OCI-LY7 (cell line): ENCODE results near the gene YAE1. TPM values are rescaled to one million over a fixed set of nuclear protein-coding genes. Genes with fewer than 3 reads are reported as not detected.
A peak's percentile ranks its signal among the peaks of the same experiment; 100 is the strongest.

Source experiments
- BruUV-seq: library from RNA; stranded (reverse); fragments of 400-500 nt; replicated peaks from 2 replicates; lab custom pipeline; 2021; lab: Mats Ljungman, UMichigan
- CTCF ChIA-PET: fragments of 300-600 bp; sonication (Branson Sonifier 250); formaldehyde crosslinking; loops from one replicate; lab custom pipeline; 2022; ENCODE audit warnings: antibody characterized with exemption; ENCODE audit not compliant: unreplicated experiment; lab: Charles Lee
- POLR2A ChIA-PET: fragments of 300-600 bp; sonication (Branson Sonifier 250); formaldehyde crosslinking; loops from one replicate; lab custom pipeline; 2022; ENCODE audit warnings: antibody characterized with exemption; lab: Charles Lee
- DNase-seq: peaks from one replicate; pipeline ENCODE4 v3.0.0-alpha.2; 2015; ENCODE audit warnings: low spot score
- H2AFZ ChIP-seq: fragments of 200-600 bp; sonication (generic), shearing (Covaris generic); 2 replicates; pipeline ENCODE4 v1.6.1; 2014; ENCODE audit warnings: mild to moderate bottlenecking, antibody characterized with exemption, low read length, moderate library complexity
- H3K27ac ChIP-seq: fragments of 200-600 bp; sonication (generic); 2 replicates; pipeline ENCODE4 v1.5.1; 2014; ENCODE audit warnings: mixed run types, low read depth, mild to moderate bottlenecking, moderate library complexity, low read length, inconsistent platforms; ENCODE audit not compliant: poor library complexity, severe bottlenecking
- H3K36me3 ChIP-seq: fragments of 200-600 bp; sonication (generic); 2 replicates; pipeline ENCODE4 v1.6.1; 2014; ENCODE audit warnings: mild to moderate bottlenecking, antibody characterized with exemption, low read length, moderate library complexity, mixed read lengths; ENCODE audit not compliant: insufficient read depth
- H3K4me1 ChIP-seq: fragments of 200-600 bp; sonication (generic); 2 replicates; pipeline ENCODE4 v1.5.1; 2014; ENCODE audit warnings: mild to moderate bottlenecking, low read length; ENCODE audit not compliant: insufficient read depth, poor library complexity, severe bottlenecking
- H3K4me2 ChIP-seq: fragments of 200-600 bp; sonication (generic); 2 replicates; pipeline ENCODE4 v1.6.1; 2014; ENCODE audit warnings: mild to moderate bottlenecking, low read length
- H3K4me3 ChIP-seq: fragments of 200-600 bp; sonication (generic); 2 replicates; pipeline ENCODE4 v1.5.1; 2014; ENCODE audit warnings: mild to moderate bottlenecking, low read depth, low read length; ENCODE audit not compliant: poor library complexity, severe bottlenecking
- H3K79me2 ChIP-seq: fragments of 200-600 bp; sonication (generic); 2 replicates; pipeline ENCODE4 v1.6.1; 2016; ENCODE audit warnings: low read depth, mild to moderate bottlenecking, low read length, moderate library complexity, mixed read lengths; ENCODE audit not compliant: insufficient read depth
- H3K9me2 ChIP-seq: fragments of 200-600 bp; sonication (generic); 2 replicates; pipeline ENCODE4 v1.6.1; 2016; ENCODE audit warnings: mild to moderate bottlenecking, low read length, mixed read lengths; ENCODE audit not compliant: insufficient read depth
- H3K9me3 ChIP-seq: fragments of 200-600 bp; sonication (generic); 2 replicates; pipeline ENCODE4 v1.6.1; 2014; ENCODE audit warnings: mild to moderate bottlenecking, mixed run types, low read length, mixed read lengths
- H4K20me1 ChIP-seq: fragments of 200-600 bp; sonication (generic); 2 replicates; pipeline ENCODE4 v1.6.1; 2014; ENCODE audit warnings: mild to moderate bottlenecking, antibody characterized with exemption, low read length, moderate library complexity, mixed read lengths; ENCODE audit not compliant: insufficient read depth
- EZH2phosphoT487 ChIP-seq: fragments of 200-600 bp; sonication (generic); IDR thresholded peaks from 2 replicates; pipeline ENCODE4 v1.6.1; 2018; ENCODE audit warnings: low read depth, borderline replicate concordance, mild to moderate bottlenecking, mixed run types, antibody characterized with exemption, low read length, moderate library complexity, mixed read lengths
- intact Hi-C: fragments of 100-400 bp; cut with micrococcal nuclease; formaldehyde crosslinking; loops from one replicate; pipeline ENCODE4 v1.10.0; 2022; ENCODE audit not compliant: unreplicated experiment
- total RNA-seq, 2 experiments: library from RNA; depleted of rRNA in 1 of 2; stranded (reverse); fragments of >200 nt in 1 of 2; shearing (Covaris generic) in 1 of 2; gene quantifications; 2 replicates each; pipeline ENCODE4 v1.2.3, GENCODE V29; 2014 to 2022
- TF ChIP-seq, protein P1 (sequence below): fragments of 200-600 bp; sonication (generic); conservative IDR thresholded peaks from 2 replicates; pipeline ENCODE4 v1.5.1; 2014; ENCODE audit warnings: mild to moderate bottlenecking, antibody characterized with exemption, low read length, moderate library complexity, mixed read lengths

YAE1 gene
- total RNA-seq, 2 experiments from 2014 or later: 17.3 to 37.5 TPM

DNA sequence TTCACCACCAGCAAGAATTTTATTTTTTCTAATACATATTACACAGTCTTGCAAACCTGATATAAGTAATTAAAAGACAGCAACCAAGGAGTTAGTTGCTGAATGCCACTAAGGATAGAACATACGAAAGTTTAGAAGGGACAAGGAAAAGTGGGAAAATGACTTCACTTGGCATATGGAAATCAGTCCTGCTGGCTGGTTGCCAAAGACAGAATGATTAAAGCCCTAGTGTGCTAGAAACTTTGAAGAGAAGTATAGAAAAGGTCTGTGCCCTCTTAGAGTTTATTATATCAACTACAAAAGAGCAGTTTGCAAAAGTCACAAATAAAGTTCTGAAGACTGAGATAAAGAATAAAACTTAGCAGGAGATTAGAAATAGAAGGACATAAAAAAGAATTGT is 5.8 kb upstream of the YAE1 start:
- H3K9me2 ChIP-seq: no peaks in the 10 kb centered on the region
- no peaks in the 10 kb centered on the region for H3K9me3 ChIP-seq
- POLR2A ChIA-PET: no interaction called here
- H3K4me3 ChIP-seq: no peak overlapping the region
- H3K36me3 ChIP-seq: no peaks in the 10 kb centered on the region
- peaks cover 1% of the 10 kb centered on the region for H3K4me1 ChIP-seq
- BruUV-seq: no TSS peak
- H3K79me2 ChIP-seq: no peaks in the 10 kb centered on the region
- H3K27ac ChIP-seq: no peak overlapping the region
- no peak for DNase-seq
- H2AFZ ChIP-seq: no peak overlapping the region
- no peaks in the 10 kb centered on the region for H4K20me1 ChIP-seq
- TF ChIP-seq, protein P1, sequence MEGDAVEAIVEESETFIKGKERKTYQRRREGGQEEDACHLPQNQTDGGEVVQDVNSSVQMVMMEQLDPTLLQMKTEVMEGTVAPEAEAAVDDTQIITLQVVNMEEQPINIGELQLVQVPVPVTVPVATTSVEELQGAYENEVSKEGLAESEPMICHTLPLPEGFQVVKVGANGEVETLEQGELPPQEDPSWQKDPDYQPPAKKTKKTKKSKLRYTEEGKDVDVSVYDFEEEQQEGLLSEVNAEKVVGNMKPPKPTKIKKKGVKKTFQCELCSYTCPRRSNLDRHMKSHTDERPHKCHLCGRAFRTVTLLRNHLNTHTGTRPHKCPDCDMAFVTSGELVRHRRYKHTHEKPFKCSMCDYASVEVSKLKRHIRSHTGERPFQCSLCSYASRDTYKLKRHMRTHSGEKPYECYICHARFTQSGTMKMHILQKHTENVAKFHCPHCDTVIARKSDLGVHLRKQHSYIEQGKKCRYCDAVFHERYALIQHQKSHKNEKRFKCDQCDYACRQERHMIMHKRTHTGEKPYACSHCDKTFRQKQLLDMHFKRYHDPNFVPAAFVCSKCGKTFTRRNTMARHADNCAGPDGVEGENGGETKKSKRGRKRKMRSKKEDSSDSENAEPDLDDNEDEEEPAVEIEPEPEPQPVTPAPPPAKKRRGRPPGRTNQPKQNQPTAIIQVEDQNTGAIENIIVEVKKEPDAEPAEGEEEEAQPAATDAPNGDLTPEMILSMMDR: no peak
- no peak for TF ChIP-seq EZH2phosphoT487
- H3K4me2 ChIP-seq: no peak overlapping the region
- intact Hi-C loops: no loop called here
- CTCF ChIA-PET: no interaction called here

DNA sequence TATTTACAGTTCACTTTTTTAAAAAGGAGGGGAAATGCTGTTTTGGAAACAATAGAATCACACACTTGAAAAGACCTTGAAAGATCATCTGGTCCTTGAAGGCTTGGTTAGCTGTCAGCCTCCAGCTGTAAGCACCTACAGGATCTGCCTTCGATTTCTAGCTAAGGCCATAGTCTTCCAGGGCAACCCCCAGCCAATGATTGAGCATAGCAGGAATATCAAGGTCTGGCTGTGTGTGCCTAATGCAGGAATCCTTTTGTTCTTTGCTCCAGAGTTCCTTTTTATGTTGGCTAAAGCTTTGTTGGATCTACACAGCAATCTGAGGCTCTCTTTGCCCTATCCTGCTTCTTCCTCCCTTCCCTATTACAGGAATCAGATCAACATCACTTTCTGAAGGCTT is 5.2 kb upstream of the YAE1 start:
- Histone ChIP-seq H3K79me2 (no peaks in the 10 kb centered on the region), H3K27ac (no peak overlapping the region), H3K4me3 (no peak overlapping the region), H4K20me1 (no peaks in the 10 kb centered on the region), H3K36me3 (no peaks in the 10 kb centered on the region), H3K9me2 (no peaks in the 10 kb centered on the region), H3K4me1 (peaks cover 5% of the 10 kb centered on the region), H3K4me2 (no peak overlapping the region), H2AFZ (no peak overlapping the region), H3K9me3 (no peaks in the 10 kb centered on the region)
- ChIA-PET POLR2A (no interaction called here), CTCF (no interaction called here)
- TF ChIP-seq, protein P1: no peak
- TF ChIP-seq EZH2phosphoT487: no peak
- no peak for DNase-seq
- intact Hi-C loops: no loop called here
- no TSS peak for BruUV-seq

DNA sequence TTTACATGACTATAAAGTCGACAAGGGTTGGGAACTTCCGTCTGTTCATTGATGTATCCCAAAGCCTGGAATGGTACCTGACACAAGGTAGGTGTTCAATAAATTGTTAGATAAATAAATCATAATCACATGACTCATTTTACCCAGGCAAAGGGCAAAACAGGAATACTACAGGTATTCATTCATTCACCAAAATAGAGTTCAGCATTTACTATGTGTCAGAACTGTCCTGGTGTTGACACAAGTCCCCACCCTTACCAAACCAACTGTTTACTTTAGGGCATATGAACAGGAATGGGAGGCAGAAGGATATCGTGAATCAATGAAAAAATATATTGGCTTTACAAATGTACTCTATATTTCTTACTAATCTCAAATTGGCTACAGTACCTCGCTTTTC is 666 bp upstream of the YAE1 start:
- CTCF ChIA-PET: no interaction called here
- POLR2A ChIA-PET: no interaction called here
- Histone ChIP-seq H4K20me1 (peaks cover 14% of the 10 kb centered on the region; the same call in 1 of the 2 replicates), H2AFZ (peak overlapping the region; percentile 100), H3K4me3 (peak overlapping the region; percentile 88), H3K9me2 (no peaks in the 10 kb centered on the region), H3K79me2 (peaks cover 25% of the 10 kb centered on the region), H3K9me3 (no peaks in the 10 kb centered on the region), H3K4me2 (peak overlapping the region; percentile 99), H3K27ac (no peak overlapping the region), H3K4me1 (peaks cover 14% of the 10 kb centered on the region), H3K36me3 (peaks cover 10% of the 10 kb centered on the region)
- intact Hi-C loops: no loop called here
- TF ChIP-seq EZH2phosphoT487: no peak
- TF ChIP-seq, protein P1: no peak
- DNase-seq: no peak
- TSS peak; percentile 94 for BruUV-seq
